Neural cell (in vitro differentiated cells): ENCODE measurements around the gene NKPD1.

Source experiments
- EZH2 ChIP-seq: fragments of 200-600, 300-800 bp; shearing (Covaris generic), sonication (generic); IDR thresholded peaks from 2 replicates; pipeline ENCODE4 v1.6.1; 2014; ENCODE audit warnings: antibody characterized with exemption, low read length, borderline replicate concordance, mild to moderate bottlenecking; ENCODE audit not compliant: insufficient read depth, poor library complexity, severe bottlenecking
- POLR2AphosphoS5 ChIP-seq: IDR thresholded peaks from 2 replicates; pipeline ENCODE4 v1.6.1; 2012
- RAD21 ChIP-seq: fragments of 450-650 bp; conservative IDR thresholded peaks from 2 replicates; pipeline ENCODE4 v1.6.1; 2014; ENCODE audit warnings: antibody characterized with exemption, mild to moderate bottlenecking, moderate library complexity
- TAF1 ChIP-seq: IDR thresholded peaks from 2 replicates; pipeline ENCODE4 v1.6.1; 2012; ENCODE audit warnings: low read depth
- TF ChIP-seq, protein P1 (sequence below): fragments of 450-650 bp; IDR thresholded peaks from 2 replicates; pipeline ENCODE4 v1.5.1; 2014; ENCODE audit warnings: antibody characterized with exemption, mild to moderate bottlenecking, moderate library complexity; ENCODE audit not compliant: poor library complexity, severe bottlenecking

DNA sequence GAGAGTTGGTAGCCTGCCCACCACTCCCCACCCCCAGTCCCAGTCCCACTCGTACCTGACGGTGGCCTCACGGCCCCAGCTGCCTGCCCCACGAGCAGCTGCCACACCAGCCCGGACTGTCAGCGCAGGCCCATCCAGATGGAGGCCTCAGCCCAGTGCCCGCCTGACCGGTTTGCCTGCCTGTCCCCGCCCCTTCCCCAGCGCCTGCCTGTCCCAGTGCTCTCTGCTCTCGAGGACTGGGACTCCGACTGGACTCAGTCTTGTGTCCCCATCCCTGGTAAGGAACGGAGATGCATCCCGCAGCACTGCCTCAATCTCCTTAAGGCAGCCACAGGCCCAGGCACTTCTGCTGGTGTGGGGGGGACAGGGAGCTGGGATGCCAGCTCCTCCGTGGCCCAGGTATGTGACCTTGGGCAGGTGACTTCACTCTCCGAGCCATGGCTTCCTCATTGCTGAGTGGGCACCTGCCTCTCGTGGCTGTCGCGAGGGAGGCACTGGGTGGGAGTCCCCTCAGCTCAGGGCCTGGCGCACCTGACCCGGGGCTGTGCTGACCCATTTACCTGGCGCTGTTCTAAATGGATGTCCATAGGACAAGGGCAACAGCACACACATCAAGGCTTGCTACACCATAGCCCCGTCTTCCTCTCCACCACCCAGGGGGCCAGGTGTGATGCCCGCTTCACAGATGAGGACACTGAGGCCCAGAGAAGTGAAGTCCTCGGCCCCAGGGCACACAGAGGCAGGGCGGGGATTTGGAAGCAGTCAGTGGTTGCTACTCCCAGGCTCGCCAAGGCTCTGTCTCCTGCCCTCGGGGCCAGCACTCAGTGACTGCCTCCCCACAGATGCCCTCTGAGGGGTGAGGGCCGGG, at the start of gene NKPD1:
- TF ChIP-seq, protein P1, sequence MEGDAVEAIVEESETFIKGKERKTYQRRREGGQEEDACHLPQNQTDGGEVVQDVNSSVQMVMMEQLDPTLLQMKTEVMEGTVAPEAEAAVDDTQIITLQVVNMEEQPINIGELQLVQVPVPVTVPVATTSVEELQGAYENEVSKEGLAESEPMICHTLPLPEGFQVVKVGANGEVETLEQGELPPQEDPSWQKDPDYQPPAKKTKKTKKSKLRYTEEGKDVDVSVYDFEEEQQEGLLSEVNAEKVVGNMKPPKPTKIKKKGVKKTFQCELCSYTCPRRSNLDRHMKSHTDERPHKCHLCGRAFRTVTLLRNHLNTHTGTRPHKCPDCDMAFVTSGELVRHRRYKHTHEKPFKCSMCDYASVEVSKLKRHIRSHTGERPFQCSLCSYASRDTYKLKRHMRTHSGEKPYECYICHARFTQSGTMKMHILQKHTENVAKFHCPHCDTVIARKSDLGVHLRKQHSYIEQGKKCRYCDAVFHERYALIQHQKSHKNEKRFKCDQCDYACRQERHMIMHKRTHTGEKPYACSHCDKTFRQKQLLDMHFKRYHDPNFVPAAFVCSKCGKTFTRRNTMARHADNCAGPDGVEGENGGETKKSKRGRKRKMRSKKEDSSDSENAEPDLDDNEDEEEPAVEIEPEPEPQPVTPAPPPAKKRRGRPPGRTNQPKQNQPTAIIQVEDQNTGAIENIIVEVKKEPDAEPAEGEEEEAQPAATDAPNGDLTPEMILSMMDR: no peak
- TF ChIP-seq EZH2: no peak
- no peak for TF ChIP-seq TAF1
- TF ChIP-seq RAD21: no peak
- TF ChIP-seq POLR2AphosphoS5: no peak
